ENCODE data around the gene MCCC1. TPM values are rescaled to one million over a fixed set of nuclear protein-coding genes. Genes with fewer than 3 reads are reported as not detected.

MCCC1 gene
- total RNA-seq, 2 donors from 2014 or later: 34.7 to 34.8 TPM

DNA sequence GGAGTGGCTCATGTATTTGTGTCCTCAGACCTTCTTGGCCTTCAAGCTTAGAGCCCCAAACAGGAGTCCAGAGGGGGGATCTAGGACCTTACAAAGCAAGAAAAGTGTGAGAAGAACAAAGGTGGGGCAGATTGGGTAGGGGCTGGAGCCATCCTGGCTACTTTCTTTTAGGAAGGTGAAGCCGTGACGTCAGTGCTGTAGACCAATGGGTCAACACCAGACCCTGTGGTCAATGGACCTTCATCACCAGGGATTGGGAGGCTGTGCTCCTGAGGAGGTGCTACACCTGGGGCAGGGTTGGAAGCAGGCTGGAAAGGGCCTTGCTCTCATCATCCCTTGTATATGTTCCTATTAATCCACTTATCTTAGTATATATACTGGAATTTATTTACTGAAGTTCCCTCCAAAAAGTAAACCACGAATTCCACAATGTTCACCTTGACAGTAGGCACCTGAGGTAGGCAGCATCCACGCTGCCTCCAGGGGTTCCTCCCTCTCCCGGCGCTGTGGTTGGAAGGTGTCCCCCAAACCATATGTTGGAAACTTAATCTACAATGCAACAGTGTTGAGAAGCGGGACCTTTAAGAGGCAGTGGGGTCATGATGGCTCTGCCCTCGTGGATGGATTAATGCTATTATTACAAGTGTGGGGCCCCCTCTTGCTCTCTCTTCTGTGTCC lies 21.4 kb upstream of the MCCC1 start:
- 75 to 82% methylated on average over 6 to 8 of the region's 8 CpGs for WGBS, 2 experiments (ENCODE audit: insufficient coverage in 1 of 2, insufficient read length in 1 of 2)
- Histone ChIP-seq H3K4me1 (ENCODE audit: control insufficient read depth, insufficient read depth, low read length) (peaks cover 6% of the 10 kb centered on the region), H3K9me3 (ENCODE audit: control insufficient read depth, low read length) (peaks cover 5% of the 10 kb centered on the region), H3K27me3 (ENCODE audit: control insufficient read depth, insufficient read depth, low read length, poor library complexity, severe bottlenecking) (no peaks in the 10 kb centered on the region), H3K9ac (ENCODE audit: extremely low read depth, low read length, poor library complexity, severe bottlenecking) (no peak overlapping the region), H3K36me3 (ENCODE audit: control insufficient read depth, insufficient read depth, low read length) (no peaks in the 10 kb centered on the region), H3K27ac (ENCODE audit: low read depth, low read length) (no peak overlapping the region), H3K4me3 (ENCODE audit: low read length) (no peak overlapping the region)
- Mint-ChIP-seq H3K27me3 (ENCODE audit: insufficient read depth) (peaks cover 4% of the 10 kb centered on the region), H3K36me3 (ENCODE audit: low read depth) (no peaks in the 10 kb centered on the region), H3K27ac (no peak overlapping the region), H3K9me3 (no peaks in the 10 kb centered on the region), H3K4me1 (peaks cover 17% of the 10 kb centered on the region), H3K4me3 (no peak overlapping the region)
- DNase-seq: no peak
- TF ChIP-seq CTCF (conservative IDR thresholded peaks at IDR 0.05): no peak

DNA sequence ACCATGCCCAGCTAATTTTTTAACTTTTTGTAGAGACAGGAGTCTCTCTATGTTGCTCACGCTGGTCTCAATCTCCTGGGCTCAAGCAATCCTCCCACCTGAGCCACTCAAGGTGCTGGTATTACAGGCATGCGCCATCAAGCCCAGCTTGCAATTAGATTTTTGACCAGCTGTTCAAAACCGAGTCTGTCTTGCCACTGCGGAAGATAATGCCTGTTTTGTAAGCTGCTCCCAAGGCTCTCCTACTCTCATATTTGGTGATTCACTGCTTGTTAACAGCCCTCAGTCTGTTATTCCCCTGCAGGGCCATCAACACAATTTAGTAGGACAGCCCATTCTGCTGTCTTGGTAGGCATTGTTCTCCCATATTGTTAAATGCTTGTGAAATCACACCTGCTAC lies 17.8 kb upstream of the MCCC1 start:
- Mint-ChIP-seq H3K36me3 (ENCODE audit: low read depth) (peaks cover 4% of the 10 kb centered on the region), H3K9me3 (peaks cover 9% of the 10 kb centered on the region), H3K4me3 (peak overlapping the region; percentile 64), H3K4me1 (peaks cover 28% of the 10 kb centered on the region), H3K27ac (no peak overlapping the region), H3K27me3 (ENCODE audit: insufficient read depth) (peaks cover 4% of the 10 kb centered on the region)
- Histone ChIP-seq H3K9me3 (ENCODE audit: control insufficient read depth, low read length) (peaks cover 11% of the 10 kb centered on the region), H3K4me1 (ENCODE audit: control insufficient read depth, insufficient read depth, low read length) (peaks cover 5% of the 10 kb centered on the region), H3K4me3 (ENCODE audit: low read length) (no peak overlapping the region), H3K9ac (ENCODE audit: extremely low read depth, low read length, poor library complexity, severe bottlenecking) (no peak overlapping the region), H3K27me3 (ENCODE audit: control insufficient read depth, insufficient read depth, low read length, poor library complexity, severe bottlenecking) (no peaks in the 10 kb centered on the region), H3K27ac (ENCODE audit: low read depth, low read length) (no peak overlapping the region), H3K36me3 (ENCODE audit: control insufficient read depth, insufficient read depth, low read length) (peaks cover 5% of the 10 kb centered on the region)
- TF ChIP-seq CTCF (conservative IDR thresholded peaks at IDR 0.05): no peak
- WGBS, 2 experiments (ENCODE audit: insufficient coverage in 1 of 2, insufficient read length in 1 of 2): 85% methylated on average over 4 of the region's 4 CpGs
- DNase-seq: peak; percentile 51

DNA sequence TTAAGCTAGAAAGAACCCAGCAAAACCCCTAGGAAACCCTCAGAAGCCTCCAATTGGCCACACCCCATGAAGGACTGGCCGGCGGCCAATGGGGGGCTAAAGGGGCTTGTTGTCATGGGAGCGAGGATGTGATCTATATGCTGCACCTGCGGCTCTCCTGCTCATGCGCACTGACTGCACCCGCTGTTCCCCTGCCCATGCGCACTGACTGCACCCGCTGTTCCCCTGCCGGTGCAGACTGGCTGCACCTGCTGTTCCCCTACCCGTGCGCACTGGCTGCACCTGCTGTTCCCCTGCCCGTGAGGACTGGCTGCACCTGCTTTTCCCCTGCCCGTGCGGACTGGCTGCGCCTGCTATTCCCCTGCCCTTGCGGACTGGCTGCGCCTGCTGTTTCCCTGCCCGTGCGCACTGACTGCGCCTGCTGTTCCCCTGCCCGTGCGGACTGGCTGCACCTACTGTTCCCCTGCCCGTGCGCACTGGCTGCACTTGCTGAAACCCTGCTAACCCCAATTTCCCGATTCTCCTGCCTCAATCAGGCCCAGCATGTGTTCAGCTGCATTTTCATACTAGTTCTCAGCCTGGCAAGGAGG lies 16.8 kb upstream of the MCCC1 start:
- H3K4me1 ChIP-seq (ENCODE audit: control insufficient read depth, insufficient read depth, low read length): peaks cover 4% of the 10 kb centered on the region
- peak overlapping the region; percentile 32 for H3K27ac ChIP-seq (ENCODE audit: low read depth, low read length)
- Mint-ChIP-seq H3K4me3 (peak overlapping the region; percentile 64), H3K27me3 (ENCODE audit: insufficient read depth) (peaks cover 3% of the 10 kb centered on the region), H3K4me1 (peaks cover 28% of the 10 kb centered on the region), H3K36me3 (ENCODE audit: low read depth) (peaks cover 6% of the 10 kb centered on the region), H3K9me3 (peaks cover 15% of the 10 kb centered on the region), H3K27ac (peak overlapping the region; percentile 16)
- no peak for TF ChIP-seq CTCF (conservative IDR thresholded peaks at IDR 0.05)
- peaks cover 18% of the 10 kb centered on the region for H3K9me3 ChIP-seq (ENCODE audit: control insufficient read depth, low read length)
- peaks cover 8% of the 10 kb centered on the region for H3K36me3 ChIP-seq (ENCODE audit: control insufficient read depth, insufficient read depth, low read length)
- peak overlapping the region; percentile 77 for H3K4me3 ChIP-seq (ENCODE audit: low read length)
- H3K27me3 ChIP-seq (ENCODE audit: control insufficient read depth, insufficient read depth, low read length, poor library complexity, severe bottlenecking): no peaks in the 10 kb centered on the region
- WGBS, 2 experiments (ENCODE audit: insufficient coverage in 1 of 2, insufficient read length in 1 of 2): 18 to 26% methylated on average over 14 to 25 of the region's 25 CpGs
- peak; percentile 98 for DNase-seq
- no peak overlapping the region for H3K9ac ChIP-seq (ENCODE audit: extremely low read depth, low read length, poor library complexity, severe bottlenecking)

All from endodermal cell (in vitro differentiated cells).